Cardiac muscle cell (in vitro differentiated cells and primary cell): ENCODE results near the gene SSX4. TPM values are rescaled to one million over a fixed set of nuclear protein-coding genes. Genes with fewer than 3 reads are reported as not detected.
"Not testable (repeated sequence)": the region's sequence is repeated elsewhere in the genome, so short reads cannot be mapped to it uniquely, and the experiment has no call there.

ENCODE experiments used
- DNase-seq, 2 donors: peaks; one replicate each; pipeline versions ENCODE4 v3.0.0 to v3.0.0-alpha.2; 2010 to 2017; ENCODE audit warnings: low read depth in 1 of 2, low spot score in 1 of 2
- H3K27ac ChIP-seq: fragments of 200-600 bp; sonication (generic); 2 replicates; pipeline ENCODE4 v1.5.1; 2016
- H3K27me3 ChIP-seq: fragments of 200-600 bp; sonication (generic); 2 replicates; pipeline ENCODE4 v1.6.0; 2016; ENCODE audit warnings: control low read depth
- H3K36me3 ChIP-seq: fragments of 200-600 bp; sonication (generic); 2 replicates; pipeline ENCODE4 v1.5.1; 2016; ENCODE audit warnings: control low read depth
- H3K4me1 ChIP-seq: fragments of 200-600 bp; sonication (generic); 2 replicates; pipeline ENCODE4 v1.8.1; 2017; ENCODE audit warnings: low read depth, mild to moderate bottlenecking, mixed run types
- H3K4me3 ChIP-seq: fragments of 200-600 bp; sonication (generic); 2 replicates; pipeline ENCODE4 v1.5.1; 2016; ENCODE audit warnings: mild to moderate bottlenecking
- H3K9me3 ChIP-seq: fragments of 200-600 bp; sonication (generic); 2 replicates; pipeline ENCODE4 v1.5.1; 2017; ENCODE audit warnings: low read depth, mild to moderate bottlenecking, control low read depth
- CTCF ChIP-seq: IDR thresholded peaks from 2 replicates; pipeline ENCODE4 v1.5.1; 2012; ENCODE audit warnings: low read depth, mild to moderate bottlenecking, low read length
- polyA plus RNA-seq: library from polyadenylated mRNA; unstranded; fragments of >200 nt; fragmentation: Nextera tagmentation; extraction: Ambion mirVana; gene quantifications from 2 replicates; pipeline ENCODE4 v1.2.1, GENCODE V29; 2016
- total RNA-seq: library from RNA; depleted of rRNA; stranded (reverse); fragments of >200 nt; gene quantifications from 2 replicates; pipeline ENCODE4 v1.2.3, GENCODE V29; 2016

Gene SSX4
- total RNA-seq = not detected in 2 replicates
- polyA plus RNA-seq = not detected in 2 replicates

GRCh38 chrX:48383239-48383638, at the start of gene SSX4:
TSS of gene SSX4 (plus strand) at chrX:48383539. CDS start at chrX:48384054, 515 bp downstream.
- not testable (repeated sequence) for H3K9me3 ChIP-seq, H3K27ac ChIP-seq, H3K27me3 ChIP-seq, DNase-seq, H3K36me3 ChIP-seq, H3K4me3 ChIP-seq, H3K4me1 ChIP-seq

GRCh38 chrX:48346059-48346458, 37.3 kb upstream of the SSX4 start:
- not testable (repeated sequence) for DNase-seq

GRCh38 chrX:48356315-48357094, 26.8 kb upstream of the SSX4 start, which contains the start of gene SSX3:
TSS of gene SSX3 (minus strand) at chrX:48356703. CDS start at chrX:48355249, 1,454 bp downstream.
- DNase-seq, H3K4me3 ChIP-seq, H3K27me3 ChIP-seq, H3K4me1 ChIP-seq, H3K36me3 ChIP-seq, H3K27ac ChIP-seq, H3K9me3 ChIP-seq: not testable (repeated sequence)

More at GRCh38 chrX:48346059-48346458, 37.3 kb upstream of the SSX4 start:
- H3K27me3 ChIP-seq, H3K4me1 ChIP-seq, H3K27ac ChIP-seq, H3K4me3 ChIP-seq, H3K36me3 ChIP-seq, H3K9me3 ChIP-seq: not testable (repeated sequence)

- no peak for TF ChIP-seq CTCF
- no peak overlapping the region for H3K27ac ChIP-seq
- no peaks in the 10 kb centered on the region for H3K27me3 ChIP-seq
- H3K4me3 ChIP-seq = no peak overlapping the region
- no peak for DNase-seq
- no peaks in the 10 kb centered on the region for H3K4me1 ChIP-seq
- H3K36me3 ChIP-seq = no peaks in the 10 kb centered on the region
- H3K9me3 ChIP-seq = no peaks in the 10 kb centered on the region
Observed at GRCh38 chrX:48357681-48358080, 25.7 kb upstream of the SSX4 start.

- not testable (repeated sequence) for H3K36me3 ChIP-seq, DNase-seq, H3K9me3 ChIP-seq, H3K4me1 ChIP-seq, H3K27ac ChIP-seq, H3K4me3 ChIP-seq, H3K27me3 ChIP-seq
Observed at GRCh38 chrX:48359281-48359680, 24.1 kb upstream of the SSX4 start.

- H3K27me3 ChIP-seq, H3K9me3 ChIP-seq, H3K4me1 ChIP-seq, DNase-seq, H3K36me3 ChIP-seq, H3K4me3 ChIP-seq, H3K27ac ChIP-seq: not testable (repeated sequence)
Observed at GRCh38 chrX:48367717-48368408, 15.5 kb upstream of the SSX4 start.

- not testable (repeated sequence) for H3K27me3 ChIP-seq, H3K27ac ChIP-seq, H3K36me3 ChIP-seq, H3K4me3 ChIP-seq, DNase-seq, H3K9me3 ChIP-seq, H3K4me1 ChIP-seq
Observed at GRCh38 chrX:48370408-48370807, 12.9 kb upstream of the SSX4 start.

GRCh38 chrX:48396931-48397330, 13.6 kb downstream of the SSX4 start:
- not testable (repeated sequence) for H3K9me3 ChIP-seq, DNase-seq, H3K27ac ChIP-seq, H3K4me1 ChIP-seq, H3K36me3 ChIP-seq, H3K4me3 ChIP-seq, H3K27me3 ChIP-seq

GRCh38 chrX:48397825-48398224, 14.5 kb downstream of the SSX4 start:
- not testable (repeated sequence) for H3K4me3 ChIP-seq, H3K27ac ChIP-seq, H3K4me1 ChIP-seq, H3K36me3 ChIP-seq, H3K9me3 ChIP-seq, H3K27me3 ChIP-seq
- DNase-seq = peak in 1 of 2 donors; percentile 0

GRCh38 chrX:48411860-48412259, 28.5 kb downstream of the SSX4 start, which contains the start of gene SSX4B:
TSS of gene SSX4B (minus strand) at chrX:48411960. CDS start at chrX:48411372, 588 bp downstream.
- H3K27me3 ChIP-seq, H3K4me3 ChIP-seq, H3K4me1 ChIP-seq, H3K27ac ChIP-seq, H3K9me3 ChIP-seq, H3K36me3 ChIP-seq, DNase-seq: not testable (repeated sequence)

- not testable (repeated sequence) for H3K36me3 ChIP-seq, DNase-seq, H3K27me3 ChIP-seq, H3K4me1 ChIP-seq, H3K27ac ChIP-seq, H3K9me3 ChIP-seq, H3K4me3 ChIP-seq
Observed at GRCh38 chrX:48427027-48427716, 43.8 kb downstream of the SSX4 start.

GRCh38 chrX:48429606-48430005, 46.3 kb downstream of the SSX4 start:
- H3K9me3 ChIP-seq, DNase-seq, H3K27me3 ChIP-seq: not testable (repeated sequence)

More at GRCh38 chrX:48429606-48430005, 46.3 kb downstream of the SSX4 start:
- H3K4me1 ChIP-seq, H3K27ac ChIP-seq, H3K36me3 ChIP-seq, H3K4me3 ChIP-seq: not testable (repeated sequence)
